A549 (cell line): ENCODE data around the gene LGALS7B.
"Not testable (repeated sequence)": the region's sequence is repeated elsewhere in the genome, so short reads cannot be mapped to it uniquely, and the experiment has no call there.

ENCODE experiments used
- CBX8 ChIP-seq: fragments of 200-600 bp; sonication (generic); IDR thresholded peaks from 2 replicates; pipeline ENCODE4 v1.6.1; 2016
- CTCF ChIP-seq: fragments of >200 bp; sonication (Bioruptor Twin); formaldehyde crosslinking; IDR thresholded peaks from 3 replicates; pipeline ENCODE4 v1.5.1; 2016
- HDAC2 ChIP-seq: fragments of 200-600 bp; sonication (generic); IDR thresholded peaks from 2 replicates; pipeline ENCODE4 v1.6.1; 2016
- JUNB ChIP-seq: fragments of >200 bp; sonication (Bioruptor Twin); formaldehyde crosslinking; IDR thresholded peaks from 2 replicates; pipeline ENCODE4 v1.6.1; 2016
- NFE2L2 ChIP-seq: fragments of 150-350 bp; conservative IDR thresholded peaks from 2 replicates; pipeline ENCODE4 v1.6.1; 2014; ENCODE audit warnings: low read length
- NR3C1 ChIP-seq: fragments of >200 bp; sonication (Bioruptor Twin); formaldehyde crosslinking; IDR thresholded peaks from 3 replicates; pipeline ENCODE4 v1.6.1; 2017
- POLR2A ChIP-seq: IDR thresholded peaks from 2 replicates; pipeline ENCODE4 v1.6.1; 2012; ENCODE audit warnings: mild to moderate bottlenecking, low read length
- POLR2AphosphoS2 ChIP-seq: conservative IDR thresholded peaks from 2 replicates; pipeline ENCODE4 v1.6.1; 2012; ENCODE audit warnings: low read length, improper control_type of control experiment, inconsistent platforms
- RAD21 ChIP-seq, 2 experiments: fragments of >200 bp in 1 of 2; sonication (Bioruptor Twin) in 1 of 2; formaldehyde crosslinking in 1 of 2; IDR thresholded peaks in 1 of 2; conservative IDR thresholded peaks in 1 of 2; 2 replicates in 1 of 2; 3 replicates in 1 of 2; pipeline ENCODE4 v1.6.1; 2012 to 2018; ENCODE audit warnings: inconsistent platforms in 1 of 2
- RCOR1 ChIP-seq: fragments of 150-350 bp; IDR thresholded peaks from 2 replicates; pipeline ENCODE4 v1.6.1; 2014; ENCODE audit warnings: antibody characterized with exemption, low read length, low read depth
- ZFP36 ChIP-seq: fragments of 450-650 bp; IDR thresholded peaks from 2 replicates; pipeline ENCODE4 v1.6.1; 2014; ENCODE audit warnings: borderline replicate concordance; ENCODE audit not compliant: partially characterized antibody

- TF ChIP-seq JUNB; CTCF; RAD21 (conservative IDR thresholded peaks at IDR 0.05 in 1 of 2, IDR thresholded peaks at IDR 0.05 in 1 of 2); POLR2A; POLR2AphosphoS2; RCOR1; HDAC2; NR3C1; ZFP36; CBX8; NFE2L2: not testable (repeated sequence)
Measured at GRCh38 chr19:38770949-38771275, 18.1 kb upstream of the LGALS7B start.
